Measurements from ENCODE around the gene GMNN.
"Not testable (repeated sequence)": the region's sequence is repeated elsewhere in the genome, so short reads cannot be mapped to it uniquely, and the experiment has no call there.

- TF ChIP-seq CTCF, POLR2A (IDR thresholded peaks at IDR 0.05): not testable (repeated sequence)
Observed at GRCh38 chr6:24765968-24766367, 8.8 kb upstream of the GMNN start.

All from uterus (tissue), 2 donors.